GM21528 (cell line): ENCODE measurements around the gene SELENOT.

ENCODE experiments used
- ATAC-seq: cut with Tn5 transposase; IDR thresholded peaks from one replicate; pipeline ENCODE4 v1.9.1; 2021; ENCODE audit warnings: mild to moderate bottlenecking, moderate library complexity; ENCODE audit not compliant: unreplicated experiment, low FRiP score

The SELENOT gene

GRCh38 chr3:150656316-150656715 is 53.2 kb downstream of the SELENOT start:
- no peak for ATAC-seq

- ATAC-seq: no peak
These were observed 59.5 kb downstream of the SELENOT start for GRCh38 chr3:150662410-150663200.

GRCh38 chr3:150663461-150663860 is 60.3 kb downstream of the SELENOT start:
- ATAC-seq: no peak

- no peak for ATAC-seq
These were observed 63.0 kb downstream of the SELENOT start for GRCh38 chr3:150666167-150666566.

- no peak for ATAC-seq
These were observed 70.8 kb downstream of the SELENOT start for GRCh38 chr3:150673966-150674365.

GRCh38 chr3:150675587-150675986 is 72.5 kb downstream of the SELENOT start:
- ATAC-seq: no peak
